ENCODE results near the gene SPATS2L. TPM values are rescaled to one million over a fixed set of nuclear protein-coding genes. Genes with fewer than 3 reads are reported as not detected.

The SPATS2L gene
- 60.5 and 64.0 TPM in 2 replicates for total RNA-seq (2014; rRNA removed; shearing (Covaris generic))

GRCh38 chr2:200306196-200306930, at the start of gene SPATS2L:
Gene SPATS2L, plus strand, starts transcription at chr2:200306693. Its CDS starts 82,552 bp downstream, at chr2:200389245.
- DNase-seq (ENCODE audit: low spot score), result peak; percentile 80

- no peak for DNase-seq (ENCODE audit: low spot score)
Observed at GRCh38 chr2:200257570-200257969, 48.9 kb upstream of the SPATS2L start.

GRCh38 chr2:200258081-200258480, 48.4 kb upstream of the SPATS2L start:
- DNase-seq (ENCODE audit: low spot score), result no peak

- DNase-seq (ENCODE audit: low spot score), result no peak
Observed at GRCh38 chr2:200258881-200259576, 47.5 kb upstream of the SPATS2L start.

- peak; percentile 92 for DNase-seq (ENCODE audit: low spot score)
Observed at GRCh38 chr2:200259577-200259957, 46.9 kb upstream of the SPATS2L start.

- DNase-seq (ENCODE audit: low spot score), result no peak
Observed at GRCh38 chr2:200262047-200262446, 44.4 kb upstream of the SPATS2L start.

GRCh38 chr2:200263279-200263678, 43.2 kb upstream of the SPATS2L start:
- DNase-seq (ENCODE audit: low spot score), result no peak

- no peak for DNase-seq (ENCODE audit: low spot score)
Observed at GRCh38 chr2:200264631-200265030, 41.9 kb upstream of the SPATS2L start.

GRCh38 chr2:200266406-200266805, 40.1 kb upstream of the SPATS2L start:
- no peak for DNase-seq (ENCODE audit: low spot score)

- DNase-seq (ENCODE audit: low spot score), result no peak
Observed at GRCh38 chr2:200267350-200267749, 39.1 kb upstream of the SPATS2L start.

- no peak for DNase-seq (ENCODE audit: low spot score)
Observed at GRCh38 chr2:200270732-200271131, 35.8 kb upstream of the SPATS2L start.

GRCh38 chr2:200272320-200272719, 34.2 kb upstream of the SPATS2L start:
- no peak for DNase-seq (ENCODE audit: low spot score)

GRCh38 chr2:200274116-200275075, 32.1 kb upstream of the SPATS2L start:
- DNase-seq (ENCODE audit: low spot score), result no peak

- DNase-seq (ENCODE audit: low spot score), result no peak
Observed at GRCh38 chr2:200275295-200276013, 31.0 kb upstream of the SPATS2L start.

- DNase-seq (ENCODE audit: low spot score), result no peak
Observed at GRCh38 chr2:200276472-200276871, 30.0 kb upstream of the SPATS2L start.

GRCh38 chr2:200278694-200279316, 27.7 kb upstream of the SPATS2L start:
- DNase-seq (ENCODE audit: low spot score), result no peak

- DNase-seq (ENCODE audit: low spot score), result no peak
Observed at GRCh38 chr2:200279857-200280256, 26.6 kb upstream of the SPATS2L start.

- no peak for DNase-seq (ENCODE audit: low spot score)
Observed at GRCh38 chr2:200286578-200286977, 19.9 kb upstream of the SPATS2L start.

GRCh38 chr2:200288670-200289429, 17.6 kb upstream of the SPATS2L start:
- no peak for DNase-seq (ENCODE audit: low spot score)

GRCh38 chr2:200296118-200296517, 10.4 kb upstream of the SPATS2L start:
- DNase-seq (ENCODE audit: low spot score), result no peak
